GM19043 (cell line): ENCODE results near the gene CYP19A1.
"Not testable (repeated sequence)": the region's sequence is repeated elsewhere in the genome, so short reads cannot be mapped to it uniquely, and the experiment has no call there.

Experiments
- ATAC-seq: cut with Tn5 transposase; IDR thresholded peaks from one replicate; pipeline ENCODE4 v1.9.1; 2021; ENCODE audit warnings: low read depth; ENCODE audit not compliant: unreplicated experiment

CYP19A1 gene

GRCh38 chr15:51265037-51265555 lies 73.3 kb downstream of the CYP19A1 start:
- no peak for ATAC-seq

- no peak for ATAC-seq
These were observed 74.7 kb downstream of the CYP19A1 start for GRCh38 chr15:51263726-51264125.

GRCh38 chr15:51263116-51263515 lies 75.3 kb downstream of the CYP19A1 start:
- no peak for ATAC-seq

GRCh38 chr15:51262463-51262862 lies 75.9 kb downstream of the CYP19A1 start:
- no peak for ATAC-seq

- not testable (repeated sequence) for ATAC-seq
These were observed 77.3 kb downstream of the CYP19A1 start for GRCh38 chr15:51261113-51261512.

- no peak for ATAC-seq
These were observed 78.2 kb downstream of the CYP19A1 start for GRCh38 chr15:51260202-51260601.

GRCh38 chr15:51255533-51255932 lies 82.9 kb downstream of the CYP19A1 start:
- no peak for ATAC-seq

GRCh38 chr15:51253366-51253765 lies 85.0 kb downstream of the CYP19A1 start:
- ATAC-seq = no peak

GRCh38 chr15:51252671-51253070 lies 85.7 kb downstream of the CYP19A1 start:
- no peak for ATAC-seq

- no peak for ATAC-seq
These were observed 86.8 kb downstream of the CYP19A1 start for GRCh38 chr15:51251556-51251955.

GRCh38 chr15:51250217-51251011 lies 88.0 kb downstream of the CYP19A1 start:
- no peak for ATAC-seq

GRCh38 chr15:51245628-51246027 lies 92.8 kb downstream of the CYP19A1 start:
- no peak for ATAC-seq

GRCh38 chr15:51244423-51244869 lies 94.0 kb downstream of the CYP19A1 start:
- ATAC-seq = no peak

GRCh38 chr15:51243774-51244173 lies 94.6 kb downstream of the CYP19A1 start:
- ATAC-seq = no peak

- no peak for ATAC-seq
These were observed 98.3 kb downstream of the CYP19A1 start for GRCh38 chr15:51240066-51240465.

GRCh38 chr15:51237816-51238215 lies 100.6 kb downstream of the CYP19A1 start:
- ATAC-seq = no peak

GRCh38 chr15:51234176-51234927 lies 104.0 kb downstream of the CYP19A1 start:
- no peak for ATAC-seq

- ATAC-seq = no peak
These were observed 105.8 kb downstream of the CYP19A1 start for GRCh38 chr15:51232581-51232980.

- no peak for ATAC-seq
These were observed 108.5 kb downstream of the CYP19A1 start for GRCh38 chr15:51229907-51230330.

GRCh38 chr15:51227940-51228732 lies 110.3 kb downstream of the CYP19A1 start:
- ATAC-seq = peak; percentile 93
